CD14-positive monocyte (primary cell): Measurements from ENCODE around the gene C11orf98. TPM values are rescaled to one million over a fixed set of nuclear protein-coding genes. Genes with fewer than 3 reads are reported as not detected.

Experiments used
- DNase-seq, 3 donors: peaks; one replicate each; pipeline ENCODE4 v3.0.0-alpha.2; 2011 to 2022
- H2AFZ ChIP-seq: 2 replicates; pipeline ENCODE4 v1.6.0; 2012; ENCODE audit warnings: mild to moderate bottlenecking, low read depth, low read length, inconsistent platforms; ENCODE audit not compliant: insufficient read depth, poor library complexity, severe bottlenecking
- H3K27ac ChIP-seq, 2 donors: 1 replicate in 1 of 2; 2 replicates in 1 of 2; pipeline ENCODE4 v1.5.1; 2012 to 2013; ENCODE audit warnings: low read length in 2 of 2, control low read depth in 1 of 2, inconsistent platforms in 1 of 2, low read depth in 1 of 2, mild to moderate bottlenecking in 1 of 2
- H3K27me3 ChIP-seq, 2 donors: one replicate each; pipeline versions ENCODE4 v1.6.0 to v1.6.1; 2011 to 2013; ENCODE audit warnings: low read length in 2 of 2; ENCODE audit not compliant: control insufficient read depth in 2 of 2, insufficient read depth in 2 of 2
- H3K36me3 ChIP-seq, 2 donors: replicated peaks in 1 of 2; 1 replicate in 1 of 2; 2 replicates in 1 of 2; pipeline versions ENCODE4 v1.5.1 to v1.6.1; 2012 to 2013; ENCODE audit warnings: low read length in 2 of 2, control low read depth in 1 of 2, inconsistent platforms in 1 of 2, mild to moderate bottlenecking in 1 of 2; ENCODE audit not compliant: insufficient read depth in 2 of 2, control insufficient read depth in 1 of 2
- H3K4me1 ChIP-seq, 2 donors: 1 replicate in 1 of 2; 2 replicates in 1 of 2; pipeline versions ENCODE4 v1.5.1 to v1.6.1; 2012 to 2013; ENCODE audit warnings: low read length in 2 of 2, control low read depth in 1 of 2, inconsistent platforms in 1 of 2, mild to moderate bottlenecking in 1 of 2, moderate library complexity in 1 of 2; ENCODE audit not compliant: insufficient read depth in 2 of 2, control insufficient read depth in 1 of 2
- H3K4me2 ChIP-seq: replicated peaks from 2 replicates; pipeline ENCODE3; 2012; ENCODE audit warnings: low read length, moderate library complexity, mild to moderate bottlenecking; ENCODE audit not compliant: poor library complexity, severe bottlenecking; ENCODE audit errors: extremely low read depth
- H3K4me3 ChIP-seq, 3 experiments: fragments of 200-600 bp in 1 of 3; sonication (generic) in 1 of 3; replicated peaks in 1 of 3; 1 replicate in 2 of 3; 2 replicates in 1 of 3; pipeline ENCODE4 v1.5.1; 2011 to 2013; ENCODE audit warnings: low read length in 3 of 3, mild to moderate bottlenecking in 3 of 3, control low read depth in 2 of 3, low read depth in 2 of 3, inconsistent platforms in 1 of 3, moderate library complexity in 1 of 3
- H3K79me2 ChIP-seq: 2 replicates; pipeline ENCODE4 v1.6.0; 2012; ENCODE audit warnings: mild to moderate bottlenecking, control low read depth, inconsistent platforms, low read length, moderate library complexity; ENCODE audit not compliant: insufficient read depth
- H3K9ac ChIP-seq: 2 replicates; pipeline ENCODE4 v1.6.0; 2017; ENCODE audit warnings: low read length, mild to moderate bottlenecking; ENCODE audit not compliant: insufficient read depth, poor library complexity, severe bottlenecking
- H3K9me3 ChIP-seq, 2 donors: replicated peaks in 1 of 2; 1 replicate in 1 of 2; 2 replicates in 1 of 2; pipeline versions ENCODE4 v1.5.1 to v1.6.1; 2012 to 2013; ENCODE audit warnings: low read length in 2 of 2, control low read depth in 1 of 2; ENCODE audit not compliant: control insufficient read depth in 1 of 2, insufficient read depth in 1 of 2
- H4K20me1 ChIP-seq: 2 replicates; pipeline ENCODE4 v1.6.0; 2012; ENCODE audit warnings: mild to moderate bottlenecking, low read length, control low read depth, moderate library complexity; ENCODE audit not compliant: insufficient read depth
- H3K27ac Mint-ChIP-seq, 7 donors: one replicate each; pipeline ENCODE4 v1.8.0; 2020; ENCODE audit warnings: mild to moderate bottlenecking in 7 of 7, mixed read lengths in 7 of 7, moderate library complexity in 6 of 7, inconsistent platforms in 2 of 7
- H3K27me3 Mint-ChIP-seq, 3 donors: one replicate each; pipeline ENCODE4 v1.8.0; 2021 to 2022; ENCODE audit warnings: low read depth in 3 of 3, mild to moderate bottlenecking in 3 of 3, mixed read lengths in 3 of 3, moderate library complexity in 3 of 3, inconsistent platforms in 1 of 3
- H3K36me3 Mint-ChIP-seq, 2 donors: one replicate each; pipeline ENCODE4 v1.8.0; 2020; ENCODE audit warnings: mixed read lengths in 2 of 2, inconsistent platforms in 1 of 2, mild to moderate bottlenecking in 1 of 2
- H3K4me1 Mint-ChIP-seq: one replicate; pipeline ENCODE4 v1.8.0; 2020; ENCODE audit warnings: mild to moderate bottlenecking, mixed read lengths
- H3K4me3 Mint-ChIP-seq, 2 donors: one replicate each; pipeline ENCODE4 v1.8.0; 2020; ENCODE audit warnings: mild to moderate bottlenecking in 2 of 2, mixed read lengths in 2 of 2, moderate library complexity in 1 of 2
- H3K9me3 Mint-ChIP-seq, 7 donors: one replicate each; pipeline ENCODE4 v1.8.0; 2020 to 2022; ENCODE audit warnings: mixed read lengths in 7 of 7, mild to moderate bottlenecking in 6 of 7, moderate library complexity in 6 of 7, inconsistent platforms in 2 of 7
- WGBS: methylation state at CpG from one replicate; pipeline ENCODE4 v1.1.5; 2013; ENCODE audit warnings: missing lambda C conversion rate; ENCODE audit not compliant: insufficient coverage; 5-methylcytosine and 5-hydroxymethylcytosine counted together
- intact Hi-C, 2 donors: fragments of 100-400 bp; cut with micrococcal nuclease; formaldehyde crosslinking; loops; one replicate each; pipeline versions ENCODE4 v1.15.0 to v1.15.1; 2023
- polyA plus RNA-seq, 3 donors: library from polyadenylated mRNA; depleted of rRNA in 1 of 3; unstranded in 2 of 3; stranded (reverse) in 1 of 3; fragments of 300-500 nt in 2 of 3; fragments of >200 nt in 1 of 3; fragmentation: Illumina TruSeq in 2 of 3; gene quantifications; 1 replicate in 2 of 3; 2 replicates in 1 of 3; pipeline ENCODE4 v1.2.3, GENCODE V29; 2012 to 2021
- TF ChIP-seq, protein P1 (sequence below): fragments of 200-600 bp; IDR thresholded peaks from one replicate; pipeline ENCODE4 v1.8.0; 2022; ENCODE audit warnings: antibody characterized with exemption, mild to moderate bottlenecking

The C11orf98 gene
- polyA plus RNA-seq, 3 donors, result 25.9 to 78.2 (median 74.6) TPM

DNA sequence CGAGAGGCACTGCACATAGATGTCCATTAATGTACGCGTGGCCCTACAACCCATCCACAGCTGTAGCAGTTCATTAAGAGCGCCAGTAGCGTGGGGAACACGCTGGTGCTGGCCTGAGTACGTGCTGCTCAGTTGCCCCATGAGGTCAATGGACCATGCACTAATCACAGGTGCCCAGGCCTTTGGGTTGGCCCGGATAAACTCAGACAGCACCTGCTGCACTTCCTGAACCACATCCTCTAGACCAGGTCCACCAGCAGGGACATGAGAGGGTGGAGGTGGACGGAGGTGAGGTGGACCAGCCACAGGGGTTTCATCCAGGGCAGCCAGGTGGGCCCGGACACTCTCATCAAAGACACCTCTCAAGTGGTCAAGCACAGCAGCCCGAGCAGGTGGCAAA, 15.5 kb downstream of the C11orf98 start:
- no peak for DNase-seq
- Histone ChIP-seq H3K9ac (no peak overlapping the region), H3K4me3 (no peak overlapping the region), H3K4me2 (no peak overlapping the region), H3K9me3 (no peaks in the 10 kb centered on the region), H3K4me1 (peaks cover 27 to 39% of the 10 kb centered on the region in 2 donors), H3K27me3 (no peaks in the 10 kb centered on the region), H3K27ac (no peak overlapping the region), H3K79me2 (peaks cover 59% of the 10 kb centered on the region), H4K20me1 (no peaks in the 10 kb centered on the region), H3K36me3 (peaks cover 21 to 26% of the 10 kb centered on the region in 2 donors), H2AFZ (no peak overlapping the region)
- peaks cover 36% of the 10 kb centered on the region for H3K4me1 Mint-ChIP-seq
- 96% methylated on average over 8 of the region's 11 CpGs for WGBS
- H3K27ac Mint-ChIP-seq, result peak overlapping the region in 2 of 7 donors; percentile 32 to 66
- no peaks in the 10 kb centered on the region for H3K9me3 Mint-ChIP-seq
- H3K36me3 Mint-ChIP-seq, result peaks cover 14 to 29% of the 10 kb centered on the region in 2 donors
- no peak overlapping the region for H3K4me3 Mint-ChIP-seq
- H3K27me3 Mint-ChIP-seq, result peaks cover 0 to 3% (median 2%) of the 10 kb centered on the region in 3 donors
- TF ChIP-seq, protein P1, sequence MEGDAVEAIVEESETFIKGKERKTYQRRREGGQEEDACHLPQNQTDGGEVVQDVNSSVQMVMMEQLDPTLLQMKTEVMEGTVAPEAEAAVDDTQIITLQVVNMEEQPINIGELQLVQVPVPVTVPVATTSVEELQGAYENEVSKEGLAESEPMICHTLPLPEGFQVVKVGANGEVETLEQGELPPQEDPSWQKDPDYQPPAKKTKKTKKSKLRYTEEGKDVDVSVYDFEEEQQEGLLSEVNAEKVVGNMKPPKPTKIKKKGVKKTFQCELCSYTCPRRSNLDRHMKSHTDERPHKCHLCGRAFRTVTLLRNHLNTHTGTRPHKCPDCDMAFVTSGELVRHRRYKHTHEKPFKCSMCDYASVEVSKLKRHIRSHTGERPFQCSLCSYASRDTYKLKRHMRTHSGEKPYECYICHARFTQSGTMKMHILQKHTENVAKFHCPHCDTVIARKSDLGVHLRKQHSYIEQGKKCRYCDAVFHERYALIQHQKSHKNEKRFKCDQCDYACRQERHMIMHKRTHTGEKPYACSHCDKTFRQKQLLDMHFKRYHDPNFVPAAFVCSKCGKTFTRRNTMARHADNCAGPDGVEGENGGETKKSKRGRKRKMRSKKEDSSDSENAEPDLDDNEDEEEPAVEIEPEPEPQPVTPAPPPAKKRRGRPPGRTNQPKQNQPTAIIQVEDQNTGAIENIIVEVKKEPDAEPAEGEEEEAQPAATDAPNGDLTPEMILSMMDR, result no peak
- intact Hi-C loops, result loop anchor here in 1 of 2 donors (5.0 kb wide), 1 partner anchor 47 kb away; the partner anchor contains the start of gene MTA2

DNA sequence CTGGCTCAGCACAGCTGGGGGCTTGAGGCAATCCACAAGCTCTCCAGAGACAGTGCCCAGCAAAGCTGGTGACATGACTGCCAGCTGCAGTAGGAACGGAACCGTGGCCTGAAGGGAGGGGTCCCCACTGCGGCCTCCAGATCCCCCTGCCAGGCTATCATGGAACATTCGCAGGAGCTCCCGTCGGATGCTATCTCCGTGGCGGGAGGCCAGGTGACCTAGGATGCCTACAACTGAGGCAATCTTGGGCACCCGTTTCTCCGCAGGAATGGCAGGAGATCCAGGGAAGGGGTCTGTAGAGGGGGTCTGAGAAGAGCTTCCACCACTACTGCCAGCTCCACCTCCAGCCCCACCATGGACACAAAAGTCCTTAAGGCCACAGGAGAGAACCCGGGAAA, 16.0 kb downstream of the C11orf98 start:
- peaks cover 21 to 31% of the 10 kb centered on the region in 2 donors for H3K36me3 ChIP-seq
- peaks cover 64% of the 10 kb centered on the region for H3K79me2 ChIP-seq
- no peaks in the 10 kb centered on the region for H3K9me3 ChIP-seq
- intact Hi-C loops, result loop anchor here in 1 of 2 donors (5.0 kb wide), 1 partner anchor 47 kb away; the partner anchor contains the start of gene MTA2
- no peak overlapping the region for H3K4me3 ChIP-seq
- H3K27ac ChIP-seq, result no peak overlapping the region
- TF ChIP-seq, protein P1, result no peak
- no peak overlapping the region for H3K4me2 ChIP-seq
- H4K20me1 ChIP-seq, result no peaks in the 10 kb centered on the region
- no peak overlapping the region for H3K4me3 Mint-ChIP-seq
- H3K36me3 Mint-ChIP-seq, result peaks cover 14 to 34% of the 10 kb centered on the region in 2 donors
- no peaks in the 10 kb centered on the region for H3K9me3 Mint-ChIP-seq
- WGBS, result 97% methylated on average over 6 of the region's 11 CpGs
- no peak for DNase-seq
- peaks cover 0 to 4% (median 3%) of the 10 kb centered on the region in 3 donors for H3K27me3 Mint-ChIP-seq
- peaks cover 30% of the 10 kb centered on the region for H3K4me1 Mint-ChIP-seq
- no peak overlapping the region for H3K27ac Mint-ChIP-seq
- H2AFZ ChIP-seq, result no peak overlapping the region
- H3K27me3 ChIP-seq, result no peaks in the 10 kb centered on the region
- peaks cover 27 to 39% of the 10 kb centered on the region in 2 donors for H3K4me1 ChIP-seq
- H3K9ac ChIP-seq, result no peak overlapping the region
